Prostate gland (tissue), 2 donors: ENCODE measurements around the gene CDH5. TPM values are rescaled to one million over a fixed set of nuclear protein-coding genes. Genes with fewer than 3 reads are reported as not detected.

Experiments
- DNase-seq: peaks from one replicate; pipeline ENCODE4 v3.0.0-alpha.2; 2019; ENCODE audit warnings: low spot score
- H3K27ac ChIP-seq, 2 donors: fragments of 200-600 bp; sonication (generic); 2 replicates each; pipeline ENCODE4 v1.5.1; 2017 to 2019
- H3K27me3 ChIP-seq: fragments of 200-600 bp; sonication (generic); replicated peaks from 2 replicates; pipeline ENCODE4 v1.5.1; 2019; ENCODE audit not compliant: insufficient read depth
- H3K36me3 ChIP-seq, 2 donors: fragments of 200-600 bp; sonication (generic); 1 replicate in 1 of 2; 2 replicates in 1 of 2; pipeline versions ENCODE4 v1.5.1 to v1.8.1; 2017 to 2019
- H3K4me1 ChIP-seq: fragments of 200-600 bp; sonication (generic); replicated peaks from 2 replicates; pipeline ENCODE4 v1.5.1; 2019
- H3K4me3 ChIP-seq, 2 donors: fragments of 200-600 bp; sonication (generic); 2 replicates each; pipeline ENCODE4 v1.5.1; 2017 to 2019
- H3K9me3 ChIP-seq: fragments of 200-600 bp; sonication (generic); 2 replicates; pipeline ENCODE4 v1.5.1; 2017
- POLR2A ChIP-seq: fragments of 450-650 bp; IDR thresholded peaks from one replicate; pipeline ENCODE4 v1.6.1; 2016; ENCODE audit warnings: antibody characterized with exemption, mild to moderate bottlenecking
- POLR2AphosphoS5 ChIP-seq: sonication (generic); formaldehyde crosslinking; IDR thresholded peaks from one replicate; pipeline ENCODE4 v1.6.1; 2017; ENCODE audit warnings: antibody characterized with exemption
- WGBS: methylation state at CpG from one replicate; pipeline ENCODE4 v1.1.5; 2018; 5-methylcytosine and 5-hydroxymethylcytosine counted together
- intact Hi-C: fragments of 100-400 bp; cut with DNase I; formaldehyde crosslinking; loops from one replicate; pipeline ENCODE4 v1.14.2; 2022
- total RNA-seq, 2 donors: library from RNA; depleted of rRNA; stranded (reverse); fragments of >200 nt; gene quantifications; one replicate each; pipeline ENCODE4 v1.1.0, GENCODE V29; 2016
- TF ChIP-seq, protein P1 (sequence below), 4 experiments: fragments of 200-600 bp in 2 of 4; fragments of 450-650 bp in 2 of 4; sonication (generic) in 2 of 4; IDR thresholded peaks; 1 replicate in 3 of 4; 2 replicates in 1 of 4; pipeline ENCODE4 v1.5.1; 2016 to 2019; ENCODE audit warnings: antibody characterized with exemption in 4 of 4, mild to moderate bottlenecking in 2 of 4, moderate library complexity in 2 of 4

Gene CDH5
- total RNA-seq, 2 donors from 2014 or later = 8.0 to 20.8 TPM

DNA sequence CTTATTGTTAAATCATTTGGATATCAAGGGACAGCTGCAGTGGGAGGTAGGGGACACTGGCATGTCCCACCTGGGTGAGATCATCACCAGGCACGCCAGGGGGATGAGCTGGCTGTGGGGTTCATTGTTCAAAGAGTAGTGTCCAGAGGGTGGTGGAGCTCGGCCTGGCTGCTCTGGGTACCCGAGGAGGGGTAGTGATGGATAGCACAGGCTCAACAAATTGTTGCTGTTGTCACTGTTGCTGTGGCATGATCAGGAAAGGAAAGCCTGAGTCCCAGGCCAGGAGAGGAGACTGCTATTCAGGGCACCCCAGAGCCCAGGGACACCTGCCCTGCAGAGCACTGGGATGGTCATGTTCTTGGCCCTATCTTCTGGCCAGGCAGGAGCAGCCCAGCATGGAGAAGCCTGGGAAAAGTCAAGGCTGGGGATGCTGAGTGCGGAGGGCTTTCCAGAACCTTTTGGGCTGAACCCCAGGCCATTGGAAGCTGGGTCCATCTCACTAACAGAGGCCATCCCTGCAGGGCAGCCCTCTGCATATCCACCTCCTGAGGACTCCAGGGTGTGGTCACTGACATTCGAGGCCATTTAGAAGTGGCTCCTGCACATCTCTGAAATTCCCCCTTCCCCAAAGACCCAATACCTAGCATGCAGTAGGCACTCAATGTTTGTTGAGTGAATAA, 72.7 kb downstream of the CDH5 start:
- intact Hi-C loops = no loop called here
- Histone ChIP-seq H3K27ac (no peak overlapping the region), H3K4me3 (no peak overlapping the region), H3K4me1 (no peaks in the 10 kb centered on the region), H3K9me3 (no peaks in the 10 kb centered on the region), H3K27me3 (no peaks in the 10 kb centered on the region), H3K36me3 (no peaks in the 10 kb centered on the region)
- TF ChIP-seq POLR2AphosphoS5 = no peak
- TF ChIP-seq, protein P1, sequence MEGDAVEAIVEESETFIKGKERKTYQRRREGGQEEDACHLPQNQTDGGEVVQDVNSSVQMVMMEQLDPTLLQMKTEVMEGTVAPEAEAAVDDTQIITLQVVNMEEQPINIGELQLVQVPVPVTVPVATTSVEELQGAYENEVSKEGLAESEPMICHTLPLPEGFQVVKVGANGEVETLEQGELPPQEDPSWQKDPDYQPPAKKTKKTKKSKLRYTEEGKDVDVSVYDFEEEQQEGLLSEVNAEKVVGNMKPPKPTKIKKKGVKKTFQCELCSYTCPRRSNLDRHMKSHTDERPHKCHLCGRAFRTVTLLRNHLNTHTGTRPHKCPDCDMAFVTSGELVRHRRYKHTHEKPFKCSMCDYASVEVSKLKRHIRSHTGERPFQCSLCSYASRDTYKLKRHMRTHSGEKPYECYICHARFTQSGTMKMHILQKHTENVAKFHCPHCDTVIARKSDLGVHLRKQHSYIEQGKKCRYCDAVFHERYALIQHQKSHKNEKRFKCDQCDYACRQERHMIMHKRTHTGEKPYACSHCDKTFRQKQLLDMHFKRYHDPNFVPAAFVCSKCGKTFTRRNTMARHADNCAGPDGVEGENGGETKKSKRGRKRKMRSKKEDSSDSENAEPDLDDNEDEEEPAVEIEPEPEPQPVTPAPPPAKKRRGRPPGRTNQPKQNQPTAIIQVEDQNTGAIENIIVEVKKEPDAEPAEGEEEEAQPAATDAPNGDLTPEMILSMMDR (IDR thresholded peaks at IDR 0.05) = no peak
- TF ChIP-seq POLR2A = no peak
- WGBS = 83% methylated on average over 5 of the region's 5 CpGs
- no peak for DNase-seq

DNA sequence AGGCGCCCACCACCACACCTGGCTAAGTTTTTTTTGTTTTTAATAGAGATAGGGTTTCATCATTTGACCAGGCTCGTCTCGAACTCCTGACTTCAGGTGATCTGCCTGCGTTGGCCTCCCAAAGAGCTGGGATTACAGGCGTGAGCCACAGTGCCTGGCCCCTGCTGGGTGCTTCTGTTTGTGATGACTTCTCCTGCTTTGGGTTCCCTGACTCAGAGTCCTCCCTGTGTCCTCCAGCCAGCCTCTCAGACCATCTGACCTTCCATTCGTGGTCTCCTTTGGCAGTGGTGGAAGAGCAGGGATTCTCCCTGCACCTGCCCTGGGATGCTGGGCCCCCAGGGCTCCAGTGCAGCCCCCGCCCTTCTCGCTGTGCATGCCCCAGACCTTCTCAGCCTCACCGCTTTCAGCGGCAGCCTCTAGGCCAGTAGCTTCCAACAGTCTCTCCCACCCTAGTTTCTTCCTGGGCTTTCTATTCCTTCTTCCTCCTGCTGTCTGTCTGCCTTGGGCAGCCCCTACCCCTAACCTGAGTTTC, 73.8 kb downstream of the CDH5 start:
- DNase-seq = no peak
- intact Hi-C loops = no loop called here
- TF ChIP-seq POLR2AphosphoS5 (no peak), POLR2A (no peak)
- TF ChIP-seq, protein P1 (IDR thresholded peaks at IDR 0.05) = no peak
- Histone ChIP-seq H3K27me3 (no peaks in the 10 kb centered on the region), H3K9me3 (no peaks in the 10 kb centered on the region), H3K27ac (no peak overlapping the region), H3K36me3 (no peaks in the 10 kb centered on the region), H3K4me3 (no peak overlapping the region), H3K4me1 (no peaks in the 10 kb centered on the region)
- WGBS = 90% methylated on average over 10 of the region's 10 CpGs

DNA sequence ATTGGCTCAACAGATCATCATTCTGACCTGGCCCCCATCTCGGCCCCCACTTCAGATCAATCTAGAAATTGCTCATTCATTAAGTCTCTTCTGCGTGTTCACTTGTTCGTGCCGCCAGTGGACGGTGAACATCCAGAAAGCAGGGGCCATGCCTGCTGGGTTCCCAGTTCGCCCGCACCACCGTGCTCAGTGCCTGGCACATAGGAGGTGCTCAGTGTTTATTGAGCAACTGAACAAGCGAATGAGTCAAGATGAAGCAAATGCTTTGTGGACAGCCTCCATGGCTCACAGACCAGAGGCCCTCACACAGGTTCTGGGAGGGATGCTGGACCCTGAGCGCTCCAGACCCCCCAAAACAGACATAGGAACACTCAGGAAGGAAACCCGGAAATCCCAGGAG, 74.5 kb downstream of the CDH5 start:
- TF ChIP-seq POLR2AphosphoS5 (no peak), POLR2A (no peak)
- TF ChIP-seq, protein P1 (IDR thresholded peaks at IDR 0.05) = no peak
- Histone ChIP-seq H3K36me3 (no peaks in the 10 kb centered on the region), H3K4me1 (no peaks in the 10 kb centered on the region), H3K27me3 (no peaks in the 10 kb centered on the region), H3K4me3 (no peak overlapping the region), H3K27ac (no peak overlapping the region), H3K9me3 (no peaks in the 10 kb centered on the region)
- no peak for DNase-seq
- intact Hi-C loops = no loop called here
- 92% methylated on average over 11 of the region's 11 CpGs for WGBS

DNA sequence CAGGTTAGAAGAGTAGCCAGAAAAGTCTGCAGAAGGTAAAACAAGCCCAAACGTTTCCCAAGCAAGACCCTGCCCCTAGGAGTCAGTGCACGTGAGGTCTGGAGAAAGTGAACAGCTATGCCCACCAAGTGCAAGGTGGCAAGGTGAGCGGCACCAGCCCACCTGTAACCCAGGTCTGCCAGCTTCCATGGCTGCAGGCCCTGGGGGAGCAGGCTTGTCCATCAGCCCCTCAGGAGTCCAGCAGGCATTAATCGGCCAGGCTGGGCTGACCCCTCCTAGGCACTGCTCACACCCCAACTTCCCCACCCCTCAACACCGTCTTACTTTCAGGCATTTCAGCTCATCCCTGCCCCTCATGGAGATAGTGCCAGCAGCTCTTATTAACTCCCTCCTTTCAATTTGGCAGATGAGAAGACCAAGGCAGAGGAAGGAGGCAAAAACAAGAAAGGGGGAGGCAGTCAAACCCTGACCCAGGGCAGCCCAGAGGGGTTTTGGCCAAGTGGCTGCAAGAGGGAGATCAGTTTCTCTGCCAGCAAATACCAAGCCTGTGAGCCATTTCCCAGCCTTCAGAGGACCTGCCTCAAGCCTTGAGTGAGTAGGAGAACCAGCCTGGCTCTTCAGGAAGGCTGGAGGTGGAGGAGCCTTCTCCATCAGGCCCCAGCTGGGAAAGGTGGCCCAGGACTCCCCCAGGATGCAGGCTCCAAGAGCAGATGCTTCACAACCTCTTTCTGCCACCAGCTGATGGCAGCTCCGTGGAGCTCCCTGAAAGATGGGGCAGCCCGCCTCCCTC, 75.3 kb downstream of the CDH5 start:
- no peaks in the 10 kb centered on the region for H3K36me3 ChIP-seq
- TF ChIP-seq POLR2A (no peak), POLR2AphosphoS5 (no peak)
- TF ChIP-seq, protein P1 (IDR thresholded peaks at IDR 0.05) = no peak
- WGBS = 74% methylated on average over 7 of the region's 7 CpGs
- intact Hi-C loops = no loop called here
- no peak overlapping the region for H3K27ac ChIP-seq
- H3K27me3 ChIP-seq = no peaks in the 10 kb centered on the region
- DNase-seq = no peak
- H3K4me1 ChIP-seq = no peaks in the 10 kb centered on the region
- no peaks in the 10 kb centered on the region for H3K9me3 ChIP-seq
- H3K4me3 ChIP-seq = no peak overlapping the region
